DND-41 (cell line): ENCODE measurements around the gene C2CD2L.

Experiments used
- ATAC-seq: fragments of 200-7000 bp; cut with Tn5 transposase; 3 replicates; pipeline ENCODE4 v1.9.1; 2021; ENCODE audit warnings: low read depth; ENCODE audit not compliant: insufficient read depth
- DNase-seq: peaks from one replicate; pipeline ENCODE4 v3.0.0-alpha.2; 2020
- H2AFZ ChIP-seq: 2 replicates; pipeline ENCODE4 v1.6.0; 2012; ENCODE audit warnings: low read depth, low read length
- H3K27ac ChIP-seq: 2 replicates; pipeline ENCODE4 v1.5.1; 2012; ENCODE audit warnings: low read length, inconsistent platforms
- H3K27me3 ChIP-seq: fragments of 200-600 bp; sonication (generic); 2 replicates; pipeline ENCODE4 v1.6.0; 2012; ENCODE audit warnings: low read length, mild to moderate bottlenecking, inconsistent platforms; ENCODE audit not compliant: insufficient read depth, poor library complexity
- H3K36me3 ChIP-seq: 2 replicates; pipeline ENCODE4 v1.5.1; 2012; ENCODE audit warnings: low read length, inconsistent platforms; ENCODE audit not compliant: insufficient read depth
- H3K4me1 ChIP-seq: 2 replicates; pipeline ENCODE4 v1.5.1; 2012; ENCODE audit warnings: mild to moderate bottlenecking, low read length; ENCODE audit not compliant: insufficient read depth
- H3K4me2 ChIP-seq: 2 replicates; pipeline ENCODE4 v1.6.0; 2012; ENCODE audit warnings: mild to moderate bottlenecking, moderate library complexity, low read length, inconsistent platforms; ENCODE audit not compliant: insufficient read depth
- H3K4me3 ChIP-seq, 2 experiments: fragments of 200-600 bp in 1 of 2; shearing (Covaris generic) in 1 of 2; 2 replicates each; pipeline ENCODE4 v1.5.1; 2012 to 2016; ENCODE audit warnings: inconsistent platforms in 2 of 2, low read length in 2 of 2, mild to moderate bottlenecking in 2 of 2, low read depth in 1 of 2, moderate library complexity in 1 of 2
- H3K79me2 ChIP-seq: 2 replicates; pipeline ENCODE4 v1.6.0; 2012; ENCODE audit warnings: low read length, inconsistent platforms; ENCODE audit not compliant: insufficient read depth
- H3K9ac ChIP-seq: 2 replicates; pipeline ENCODE4 v1.6.0; 2012; ENCODE audit warnings: low read depth, mild to moderate bottlenecking, inconsistent platforms, low read length, moderate library complexity
- H3K9me3 ChIP-seq: 2 replicates; pipeline ENCODE4 v1.5.1; 2012; ENCODE audit warnings: low read length, moderate library complexity, mild to moderate bottlenecking, inconsistent platforms; ENCODE audit not compliant: insufficient read depth, severe bottlenecking
- H4K20me1 ChIP-seq: 2 replicates; pipeline ENCODE4 v1.6.0; 2012; ENCODE audit warnings: low read length; ENCODE audit not compliant: insufficient read depth
- EZH2 ChIP-seq: IDR thresholded peaks from 3 replicates; pipeline ENCODE4 v1.6.1; 2012; ENCODE audit warnings: borderline replicate concordance, low read depth, mild to moderate bottlenecking, moderate library complexity, low read length, inconsistent platforms; ENCODE audit not compliant: severe bottlenecking
- TF ChIP-seq, protein P1 (sequence below): IDR thresholded peaks from 2 replicates; pipeline ENCODE4 v1.5.1; 2012; ENCODE audit warnings: borderline replicate concordance, low read length, moderate library complexity, mild to moderate bottlenecking; ENCODE audit not compliant: poor library complexity, severe bottlenecking; ENCODE audit errors: extremely low read depth

Gene C2CD2L

DNA sequence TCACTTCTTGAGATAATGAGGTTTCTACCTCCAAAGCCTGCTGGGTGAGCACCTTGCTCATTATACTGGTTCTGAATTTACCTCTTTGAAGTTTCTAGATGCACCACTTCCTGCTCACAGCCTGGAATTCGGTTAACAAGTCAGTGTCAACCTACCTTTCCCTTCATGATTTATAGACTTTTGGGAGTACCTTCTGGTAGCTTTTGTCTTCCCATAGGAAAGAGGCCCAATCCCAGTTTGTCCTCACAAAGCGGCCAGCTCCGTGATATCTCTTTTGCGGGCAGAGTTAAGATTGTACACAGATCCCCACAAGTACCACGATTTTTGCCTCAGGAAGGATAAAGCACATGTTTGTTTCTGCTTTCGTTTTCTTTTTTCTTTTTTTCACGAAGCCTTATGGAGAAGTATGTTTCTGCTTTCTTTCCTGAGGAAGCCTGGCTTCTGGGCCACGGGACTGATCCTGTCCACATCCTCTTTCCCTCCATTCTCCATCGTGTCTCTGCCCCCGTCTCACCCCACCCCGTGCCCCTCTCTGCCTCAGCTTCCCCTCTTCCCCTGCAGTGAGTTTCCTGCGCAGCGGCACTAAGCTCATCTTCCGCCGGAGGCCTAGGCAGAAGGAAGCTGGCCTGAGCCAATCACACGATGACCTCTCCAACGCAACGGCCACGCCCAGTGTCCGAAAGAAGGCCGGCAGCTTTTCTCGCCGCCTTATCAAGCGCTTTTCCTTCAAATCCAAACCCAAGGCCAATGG lies 8.5 kb downstream of the C2CD2L start:
- Histone ChIP-seq H3K27ac (no peak overlapping the region), H3K36me3 (peaks cover 66% of the 10 kb centered on the region), H3K9ac (no peak overlapping the region), H3K79me2 (peaks cover 4% of the 10 kb centered on the region), H3K9me3 (no peaks in the 10 kb centered on the region), H3K4me1 (peaks cover 9% of the 10 kb centered on the region), H3K27me3 (no peaks in the 10 kb centered on the region), H4K20me1 (0 out of 2 replicates have a peak, but pooled peaks cover 3% of the 10 kb centered on the region), H3K4me3 (no peak overlapping the region), H3K4me2 (no peak overlapping the region), H2AFZ (no peak overlapping the region)
- no peak for DNase-seq
- TF ChIP-seq, protein P1, sequence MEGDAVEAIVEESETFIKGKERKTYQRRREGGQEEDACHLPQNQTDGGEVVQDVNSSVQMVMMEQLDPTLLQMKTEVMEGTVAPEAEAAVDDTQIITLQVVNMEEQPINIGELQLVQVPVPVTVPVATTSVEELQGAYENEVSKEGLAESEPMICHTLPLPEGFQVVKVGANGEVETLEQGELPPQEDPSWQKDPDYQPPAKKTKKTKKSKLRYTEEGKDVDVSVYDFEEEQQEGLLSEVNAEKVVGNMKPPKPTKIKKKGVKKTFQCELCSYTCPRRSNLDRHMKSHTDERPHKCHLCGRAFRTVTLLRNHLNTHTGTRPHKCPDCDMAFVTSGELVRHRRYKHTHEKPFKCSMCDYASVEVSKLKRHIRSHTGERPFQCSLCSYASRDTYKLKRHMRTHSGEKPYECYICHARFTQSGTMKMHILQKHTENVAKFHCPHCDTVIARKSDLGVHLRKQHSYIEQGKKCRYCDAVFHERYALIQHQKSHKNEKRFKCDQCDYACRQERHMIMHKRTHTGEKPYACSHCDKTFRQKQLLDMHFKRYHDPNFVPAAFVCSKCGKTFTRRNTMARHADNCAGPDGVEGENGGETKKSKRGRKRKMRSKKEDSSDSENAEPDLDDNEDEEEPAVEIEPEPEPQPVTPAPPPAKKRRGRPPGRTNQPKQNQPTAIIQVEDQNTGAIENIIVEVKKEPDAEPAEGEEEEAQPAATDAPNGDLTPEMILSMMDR: no peak
- no peak for TF ChIP-seq EZH2
- ATAC-seq: peak; percentile 67; the same call in 2 of the 3 replicates

DNA sequence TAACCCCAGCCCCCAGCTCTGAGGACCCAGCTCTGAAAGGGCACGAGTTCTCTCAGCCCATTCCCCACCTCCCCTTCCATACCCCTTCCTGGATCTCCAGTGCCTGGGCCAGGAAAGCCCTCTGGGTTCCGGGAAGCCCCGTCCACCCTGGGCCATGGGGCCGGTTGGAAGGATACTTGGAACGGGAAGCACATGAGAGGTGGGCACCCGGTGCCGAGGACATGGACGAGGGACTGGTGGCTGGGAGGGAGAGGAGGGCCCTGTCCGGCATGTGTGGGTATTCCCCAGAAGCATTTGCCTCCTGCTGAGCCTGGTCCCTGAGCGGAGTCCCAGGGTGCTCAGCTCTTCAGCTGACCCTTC lies 9.1 kb downstream of the C2CD2L start:
- H3K4me2 ChIP-seq: no peak overlapping the region
- TF ChIP-seq EZH2: no peak
- TF ChIP-seq, protein P1: no peak

DNA sequence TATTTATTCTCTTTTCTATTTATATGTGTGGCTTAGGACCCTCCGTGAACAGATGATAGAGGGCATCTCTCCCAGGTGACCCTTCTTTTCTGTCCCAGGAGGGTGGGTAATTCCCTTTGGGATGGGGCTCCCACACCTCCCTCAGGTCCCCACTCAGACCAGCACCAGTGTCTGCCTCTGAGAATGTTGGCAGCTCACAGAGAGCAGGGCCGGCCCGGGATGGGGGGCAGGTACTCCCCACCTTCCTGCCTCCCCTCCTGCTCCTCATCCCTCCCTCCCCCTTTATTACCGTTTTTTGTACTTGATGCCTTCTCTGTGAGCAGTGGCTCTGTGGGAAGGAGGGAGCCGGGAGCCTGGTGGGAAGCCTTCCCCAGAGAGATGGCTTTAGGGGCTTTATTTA lies 9.5 kb downstream of the C2CD2L start:
- no peak overlapping the region for H3K4me2 ChIP-seq
- H3K27ac ChIP-seq: no peak overlapping the region
- ATAC-seq: no peak

More for the DNA sequence above, 9.1 kb downstream of the C2CD2L start:
- Histone ChIP-seq H3K79me2 (0 out of 2 replicates have a peak, but pooled peaks cover 4% of the 10 kb centered on the region), H3K4me3 (no peak overlapping the region), H3K9me3 (no peaks in the 10 kb centered on the region), H3K9ac (no peak overlapping the region), H3K27ac (no peak overlapping the region), H4K20me1 (0 out of 2 replicates have a peak, but pooled peaks cover 3% of the 10 kb centered on the region), H3K4me1 (peaks cover 14% of the 10 kb centered on the region), H2AFZ (no peak overlapping the region), H3K27me3 (no peaks in the 10 kb centered on the region), H3K36me3 (peaks cover 61% of the 10 kb centered on the region)
- ATAC-seq (no peak), DNase-seq (no peak)

More for the DNA sequence above, 9.5 kb downstream of the C2CD2L start:
- Histone ChIP-seq H3K4me1 (peaks cover 14% of the 10 kb centered on the region), H4K20me1 (0 out of 2 replicates have a peak, but pooled peaks cover 3% of the 10 kb centered on the region), H3K9me3 (no peaks in the 10 kb centered on the region), H3K79me2 (peaks cover 6% of the 10 kb centered on the region), H3K9ac (no peak overlapping the region), H3K36me3 (peaks cover 57% of the 10 kb centered on the region), H3K27me3 (no peaks in the 10 kb centered on the region), H2AFZ (no peak overlapping the region), H3K4me3 (no peak overlapping the region)
- no peak for DNase-seq
- TF ChIP-seq, protein P1: no peak
- no peak for TF ChIP-seq EZH2
